ENCODE results near the gene CLDN14.

DNA sequence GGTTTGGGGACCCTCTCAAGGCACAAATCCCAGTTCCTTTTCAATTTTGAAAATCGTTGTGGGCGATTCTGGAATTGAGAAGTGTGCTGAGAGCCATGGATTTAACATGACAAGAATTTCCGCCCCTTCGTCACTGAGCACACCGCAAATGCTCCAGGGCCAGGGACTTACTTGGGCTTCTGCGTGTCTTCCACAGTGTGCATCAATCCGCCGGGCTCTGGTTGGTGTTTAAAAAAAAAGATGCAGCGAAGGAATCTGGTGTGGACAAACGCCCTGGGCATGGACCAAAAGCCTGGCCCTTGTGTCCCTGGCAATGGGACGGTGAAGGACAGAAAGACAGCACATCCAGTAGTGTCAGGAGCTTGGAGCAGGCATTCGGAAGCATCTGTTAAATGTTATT, 696 bp upstream of the CLDN14 start:
- TF ChIP-seq, protein P1, sequence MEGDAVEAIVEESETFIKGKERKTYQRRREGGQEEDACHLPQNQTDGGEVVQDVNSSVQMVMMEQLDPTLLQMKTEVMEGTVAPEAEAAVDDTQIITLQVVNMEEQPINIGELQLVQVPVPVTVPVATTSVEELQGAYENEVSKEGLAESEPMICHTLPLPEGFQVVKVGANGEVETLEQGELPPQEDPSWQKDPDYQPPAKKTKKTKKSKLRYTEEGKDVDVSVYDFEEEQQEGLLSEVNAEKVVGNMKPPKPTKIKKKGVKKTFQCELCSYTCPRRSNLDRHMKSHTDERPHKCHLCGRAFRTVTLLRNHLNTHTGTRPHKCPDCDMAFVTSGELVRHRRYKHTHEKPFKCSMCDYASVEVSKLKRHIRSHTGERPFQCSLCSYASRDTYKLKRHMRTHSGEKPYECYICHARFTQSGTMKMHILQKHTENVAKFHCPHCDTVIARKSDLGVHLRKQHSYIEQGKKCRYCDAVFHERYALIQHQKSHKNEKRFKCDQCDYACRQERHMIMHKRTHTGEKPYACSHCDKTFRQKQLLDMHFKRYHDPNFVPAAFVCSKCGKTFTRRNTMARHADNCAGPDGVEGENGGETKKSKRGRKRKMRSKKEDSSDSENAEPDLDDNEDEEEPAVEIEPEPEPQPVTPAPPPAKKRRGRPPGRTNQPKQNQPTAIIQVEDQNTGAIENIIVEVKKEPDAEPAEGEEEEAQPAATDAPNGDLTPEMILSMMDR (conservative IDR thresholded peaks at IDR 0.05; ENCODE audit: low read depth, low read length) = no peak
- TF ChIP-seq EZH2 (IDR thresholded peaks at IDR 0.05; ENCODE audit: low read length, unreplicated experiment) = no peak
